NCI-H446 treated with DMSO at 0.1 percent for 48 hours (cell line): ENCODE measurements around the gene TTLL5.
A peak's percentile ranks its signal among the peaks of the same experiment; 100 is the strongest.
"Not testable (repeated sequence)": the region's sequence is repeated elsewhere in the genome, so short reads cannot be mapped to it uniquely, and the experiment has no call there.

Experiments used
- DNase-seq: peaks from one replicate; lab custom pipeline; 2025; lab: John Stamatoyannopoulos, UW

The TTLL5 gene

GRCh38 chr14:75913183-75913582, 252.1 kb downstream of the TTLL5 start:
- no peak for DNase-seq

- no peak for DNase-seq
Measured at GRCh38 chr14:75915045-75915444, 254.0 kb downstream of the TTLL5 start.

- no peak for DNase-seq
Measured at GRCh38 chr14:75917322-75917945, 256.4 kb downstream of the TTLL5 start.

GRCh38 chr14:75917946-75918335, 256.9 kb downstream of the TTLL5 start:
- no peak for DNase-seq

GRCh38 chr14:75920421-75920820, 259.4 kb downstream of the TTLL5 start:
- DNase-seq: not testable (repeated sequence)

- not testable (repeated sequence) for DNase-seq
Measured at GRCh38 chr14:75925141-75925840, 264.2 kb downstream of the TTLL5 start.

GRCh38 chr14:75926431-75927115, 265.5 kb downstream of the TTLL5 start:
- no peak for DNase-seq

- DNase-seq: no peak
Measured at GRCh38 chr14:75927564-75928087, 266.6 kb downstream of the TTLL5 start.

- DNase-seq: no peak
Measured at GRCh38 chr14:75928690-75929181, 267.7 kb downstream of the TTLL5 start.

GRCh38 chr14:75933712-75934296, 272.8 kb downstream of the TTLL5 start:
- no peak for DNase-seq

- DNase-seq: no peak
Measured at GRCh38 chr14:75934998-75935628, 274.1 kb downstream of the TTLL5 start.

- no peak for DNase-seq
Measured at GRCh38 chr14:75939200-75939599, 278.2 kb downstream of the TTLL5 start.

- no peak for DNase-seq
Measured at GRCh38 chr14:75941030-75941429, 280.0 kb downstream of the TTLL5 start.

- no peak for DNase-seq
Measured at GRCh38 chr14:75944607-75945241, 283.7 kb downstream of the TTLL5 start.

GRCh38 chr14:75946785-75947184, 285.7 kb downstream of the TTLL5 start:
- no peak for DNase-seq

- no peak for DNase-seq
Measured at GRCh38 chr14:75952489-75952888, 291.4 kb downstream of the TTLL5 start.

- DNase-seq: no peak
Measured at GRCh38 chr14:75959031-75959430, 298.0 kb downstream of the TTLL5 start.

- no peak for DNase-seq
Measured at GRCh38 chr14:75960231-75960630, 299.2 kb downstream of the TTLL5 start.

GRCh38 chr14:75961662-75962061, 300.6 kb downstream of the TTLL5 start:
- peak; percentile 90 for DNase-seq

- no peak for DNase-seq
Measured at GRCh38 chr14:75967866-75968265, 306.8 kb downstream of the TTLL5 start.

- peak; percentile 34 for DNase-seq
Measured at GRCh38 chr14:75968456-75968855, 307.4 kb downstream of the TTLL5 start.
